HepG2 (cell line): Measurements from ENCODE around the gene ANKRD11. TPM values are rescaled to one million over a fixed set of nuclear protein-coding genes. Genes with fewer than 3 reads are reported as not detected.

Source experiments
- ATAC-seq: fragments of 200-7000 bp; cut with Tn5 transposase; 3 replicates; pipeline ENCODE4 v1.9.1; 2020; ENCODE audit warnings: mild to moderate bottlenecking, moderate library complexity
- BruUV-seq: library from RNA; stranded (reverse); fragments of 400-500 nt; replicated peaks from 2 replicates; lab custom pipeline; 2021; lab: Mats Ljungman, UMichigan
- CTCF ChIA-PET: fragments of 300-600 bp; formaldehyde crosslinking; extraction: SDS; loops from one replicate; lab custom pipeline; 2021; ENCODE audit warnings: low total read pairs, inconsistent platforms, low intra/inter-chr PET ratio; lab: Yijun Ruan, JAX
- POLR2A ChIA-PET: fragments of 350-600 bp; sonication (Branson Sonifier 250); formaldehyde crosslinking; loops from one replicate; lab custom pipeline; 2020; ENCODE audit warnings: antibody characterized with exemption, inconsistent platforms; lab: Yijun Ruan, JAX
- DNase-seq: peaks from one replicate; pipeline ENCODE4 v3.0.0-alpha.2; 2015; ENCODE audit warnings: low spot score
- FAIRE-seq: peaks from 3 replicates; lab custom pipeline; 2011; peaks lifted over from hg19 to GRCh38; lab: Jason Lieb, UNC
- H2AFZ ChIP-seq: one replicate; pipeline ENCODE4 v1.6.1; 2011; ENCODE audit warnings: low read length, inconsistent platforms
- H3K27ac ChIP-seq: fragments of 300-600 bp; 3 replicates; pipeline ENCODE4 v1.8.0; 2011; ENCODE audit warnings: mixed run types, mild to moderate bottlenecking, mixed read lengths, low read length, inconsistent platforms; ENCODE audit not compliant: insufficient read depth; ENCODE audit errors: extremely low read length
- H3K27me3 ChIP-seq, 2 experiments: fragments of 200-600 bp in 1 of 2; 2 replicates in 1 of 2; 3 replicates in 1 of 2; pipeline versions ENCODE4 v1.6.0 to v1.8.0; 2011; ENCODE audit warnings: low read length in 2 of 2, mild to moderate bottlenecking in 2 of 2, moderate library complexity in 2 of 2, inconsistent platforms in 1 of 2; ENCODE audit not compliant: insufficient read depth in 2 of 2, control insufficient read depth in 1 of 2
- H3K36me3 ChIP-seq, 2 experiments: fragments of 200-600 bp in 1 of 2; replicated peaks in 1 of 2; 2 replicates in 1 of 2; 3 replicates in 1 of 2; pipeline versions ENCODE4 v1.5.1 to v1.8.0; 2011; ENCODE audit warnings: low read length in 2 of 2, inconsistent platforms in 1 of 2; ENCODE audit not compliant: insufficient read depth in 2 of 2, control insufficient read depth in 1 of 2
- H3K4me1 ChIP-seq: 2 replicates; pipeline ENCODE4 v1.5.1; 2012; ENCODE audit warnings: low read length, inconsistent platforms; ENCODE audit not compliant: insufficient read depth
- H3K4me2 ChIP-seq: 2 replicates; pipeline ENCODE4 v1.6.0; 2011; ENCODE audit warnings: low read depth, low read length, inconsistent platforms
- H3K4me3 ChIP-seq, 3 experiments: fragments of 200-600 bp in 1 of 3; sonication (generic), shearing (Covaris generic) in 1 of 3; replicated peaks in 1 of 3; 2 replicates each; pipeline ENCODE4 v1.5.1; 2011 to 2016; ENCODE audit warnings: low read length in 3 of 3, inconsistent platforms in 2 of 3, low read depth in 2 of 3, mild to moderate bottlenecking in 2 of 3, control low read depth in 1 of 3, mixed read lengths in 1 of 3; ENCODE audit not compliant: insufficient read depth in 1 of 3
- H3K79me2 ChIP-seq: one replicate; pipeline ENCODE4 v1.6.1; 2011; ENCODE audit warnings: low read length, inconsistent platforms; ENCODE audit not compliant: insufficient read depth
- H3K9ac ChIP-seq: 2 replicates; pipeline ENCODE4 v1.6.0; 2011; ENCODE audit warnings: mild to moderate bottlenecking, low read depth, low read length, inconsistent platforms; ENCODE audit not compliant: insufficient read depth
- H3K9me3 ChIP-seq: 2 replicates; pipeline ENCODE4 v1.5.1; 2012; ENCODE audit warnings: mild to moderate bottlenecking, low read length
- H4K20me1 ChIP-seq: 2 replicates; pipeline ENCODE4 v1.6.0; 2011; ENCODE audit warnings: inconsistent platforms, mild to moderate bottlenecking, low read length, moderate library complexity; ENCODE audit not compliant: insufficient read depth
- BCLAF1 ChIP-seq: fragments of 450-650 bp; IDR thresholded peaks from 2 replicates; pipeline ENCODE4 v1.6.1; 2017; ENCODE audit warnings: mild to moderate bottlenecking
- ZNF530 ChIP-seq: sonication (generic); formaldehyde crosslinking; IDR thresholded peaks from 2 replicates; pipeline ENCODE4 v1.5.0; 2020; ENCODE audit warnings: low read depth, mild to moderate bottlenecking, missing genetic modification reagents
- ZNF709 ChIP-seq: sonication (generic); formaldehyde crosslinking; IDR thresholded peaks from 2 replicates; pipeline ENCODE4 v1.5.0; 2020; ENCODE audit warnings: mild to moderate bottlenecking, missing genetic modification reagents
- WGBS: methylation state at CpG from one replicate; pipeline ENCODE4 v1.1.6; 2017; ENCODE audit warnings: low lambda C conversion rate; 5-methylcytosine and 5-hydroxymethylcytosine counted together
- in situ Hi-C: cut with HindIII; loops from 2 replicates; pipeline ENCODE4 v1.10.0; 2017; ENCODE audit warnings: low pct_unique_long_range_greater_than_20kb; ENCODE audit not compliant: extremely low pct_ligation_motif_present
- intact Hi-C: fragments of 100-400 bp; cut with micrococcal nuclease; formaldehyde crosslinking; loops from one replicate; pipeline ENCODE4 v1.10.0; 2022; ENCODE audit not compliant: unreplicated experiment
- polyA plus RNA-seq, 8 experiments: library from polyadenylated mRNA; depleted of rRNA in 3 of 8; stranded (reverse) in 7 of 8; unstranded in 1 of 8; fragments of >200 nt; fragmentation: Illumina TruSeq in 4 of 8; extraction: Trizol in 4 of 8; gene quantifications; 2 replicates each; pipeline versions ENCODE4 v1.2.1 to v1.2.3, GENCODE V29; 2011 to 2016; ENCODE audit warnings: low read depth in 4 of 8, missing spikeins in 1 of 8, mixed read lengths in 1 of 8; ENCODE audit not compliant: insufficient read depth in 1 of 8
- total RNA-seq, 5 experiments: library from RNA; depleted of rRNA; stranded (reverse); fragments of >200 nt; fragmentation: Illumina TruSeq; extraction: Trizol; gene quantifications; 2 replicates each; pipeline ENCODE4 v1.2.3, GENCODE V29; 2016; ENCODE audit warnings: low read depth in 1 of 5

ANKRD11 gene
- total and polyA plus RNA-seq, 2 of the 13 experiments (the other 11 are each of a cell fraction or from before 2014, with no cell fraction given) = 21.4 to 38.4 TPM

- no peak for TF ChIP-seq BCLAF1
- no peak for TF ChIP-seq ZNF530 (CRISPR knock-in tag)
Observed at GRCh38 chr16:89241187-89242007, 249.0 kb downstream of the ANKRD11 start (continued).

DNA sequence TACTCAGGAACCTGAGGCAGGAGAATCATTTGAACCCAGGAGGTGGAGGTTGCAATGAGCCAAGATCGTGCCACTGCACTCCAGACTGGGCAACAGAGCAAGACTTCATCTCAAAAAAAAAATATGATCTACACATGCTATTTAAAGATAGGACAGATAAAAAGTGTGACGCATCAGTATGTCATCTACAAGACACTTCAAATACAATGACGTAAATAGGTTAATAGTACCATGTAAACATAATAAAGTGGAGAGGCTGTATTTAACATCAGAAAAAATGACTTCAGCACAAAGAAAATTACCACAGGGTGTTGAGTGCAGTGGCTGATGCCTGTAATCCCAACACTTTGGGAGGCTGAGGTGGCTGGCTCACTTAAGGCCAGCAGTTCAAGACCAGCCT lies 252.6 kb downstream of the ANKRD11 start:
- no peak overlapping the region for H2AFZ ChIP-seq
- WGBS = 92% methylated on average over 3 of the region's 3 CpGs
- no peaks in the 10 kb centered on the region for H3K9me3 ChIP-seq
- intact Hi-C loops (no loop called here), in situ Hi-C loops (no loop called here)
- DNase-seq (no peak), ATAC-seq (no peak)
- H3K27me3 ChIP-seq = no peaks in the 10 kb centered on the region; a peak in 1 of 5 replicates
- ChIA-PET POLR2A (no interaction called here), CTCF (no interaction called here)
- H3K4me3 ChIP-seq = no peak overlapping the region
- peaks cover 4% of the 10 kb centered on the region for H3K79me2 ChIP-seq
- H3K4me2 ChIP-seq = no peak overlapping the region
- H4K20me1 ChIP-seq = no peaks in the 10 kb centered on the region
- no peak for TF ChIP-seq ZNF709 (CRISPR knock-in tag)
- TF ChIP-seq, all 625 proteins: peak for 0
- peaks cover 9 to 11% of the 10 kb centered on the region in 2 experiments; a peak in 4 of 5 replicates for H3K36me3 ChIP-seq
- FAIRE-seq = no peak
- no TSS peak for BruUV-seq
- H3K4me1 ChIP-seq = peaks cover 13% of the 10 kb centered on the region
- H3K9ac ChIP-seq = no peak overlapping the region
- H3K27ac ChIP-seq = no peak overlapping the region
